C4-2B (cell line): ENCODE data around the gene NCKAP5.

Experiments
- ZFX ChIP-seq: fragments of 450-650 bp; IDR thresholded peaks from 2 replicates; pipeline ENCODE4 v1.6.1; 2017
- TF ChIP-seq, protein P1 (sequence below): fragments of 450-650 bp; conservative IDR thresholded peaks from 2 replicates; pipeline ENCODE4 v1.5.1; 2017; ENCODE audit warnings: mild to moderate bottlenecking

- TF ChIP-seq, protein P1, sequence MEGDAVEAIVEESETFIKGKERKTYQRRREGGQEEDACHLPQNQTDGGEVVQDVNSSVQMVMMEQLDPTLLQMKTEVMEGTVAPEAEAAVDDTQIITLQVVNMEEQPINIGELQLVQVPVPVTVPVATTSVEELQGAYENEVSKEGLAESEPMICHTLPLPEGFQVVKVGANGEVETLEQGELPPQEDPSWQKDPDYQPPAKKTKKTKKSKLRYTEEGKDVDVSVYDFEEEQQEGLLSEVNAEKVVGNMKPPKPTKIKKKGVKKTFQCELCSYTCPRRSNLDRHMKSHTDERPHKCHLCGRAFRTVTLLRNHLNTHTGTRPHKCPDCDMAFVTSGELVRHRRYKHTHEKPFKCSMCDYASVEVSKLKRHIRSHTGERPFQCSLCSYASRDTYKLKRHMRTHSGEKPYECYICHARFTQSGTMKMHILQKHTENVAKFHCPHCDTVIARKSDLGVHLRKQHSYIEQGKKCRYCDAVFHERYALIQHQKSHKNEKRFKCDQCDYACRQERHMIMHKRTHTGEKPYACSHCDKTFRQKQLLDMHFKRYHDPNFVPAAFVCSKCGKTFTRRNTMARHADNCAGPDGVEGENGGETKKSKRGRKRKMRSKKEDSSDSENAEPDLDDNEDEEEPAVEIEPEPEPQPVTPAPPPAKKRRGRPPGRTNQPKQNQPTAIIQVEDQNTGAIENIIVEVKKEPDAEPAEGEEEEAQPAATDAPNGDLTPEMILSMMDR = no peak
- TF ChIP-seq ZFX = no peak
Measured at GRCh38 chr2:132729522-132729921, 838.7 kb downstream of the NCKAP5 start.
